ENCODE data around the gene LIMA1.

LIMA1 gene

DNA sequence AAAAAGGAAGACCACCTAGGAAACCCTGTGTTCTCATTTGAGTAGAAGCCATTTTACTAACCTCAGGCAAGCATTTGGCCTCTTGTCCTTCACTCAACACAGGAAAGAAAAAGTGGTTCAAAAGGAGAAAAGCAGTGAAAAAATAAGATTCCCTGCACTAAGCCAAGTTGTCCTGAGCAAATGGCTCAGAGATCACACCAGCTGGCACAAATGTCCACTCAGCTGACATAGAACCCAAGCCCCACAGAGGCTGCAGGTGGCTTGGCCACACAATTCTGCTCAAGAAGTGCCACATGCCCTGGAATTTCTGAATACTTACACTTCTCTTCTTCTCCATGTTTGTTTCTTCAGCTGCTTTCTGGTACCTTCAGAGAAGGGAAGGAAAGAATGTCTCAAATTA lies 52.0 kb downstream of the LIMA1 start:
- no peaks in the 10 kb centered on the region for H3K36me3 ChIP-seq (ENCODE audit: insufficient read depth, low read length)
- DNase-seq (no peak), ATAC-seq (ENCODE audit: insufficient read depth, low read depth) (no peak)

DNA sequence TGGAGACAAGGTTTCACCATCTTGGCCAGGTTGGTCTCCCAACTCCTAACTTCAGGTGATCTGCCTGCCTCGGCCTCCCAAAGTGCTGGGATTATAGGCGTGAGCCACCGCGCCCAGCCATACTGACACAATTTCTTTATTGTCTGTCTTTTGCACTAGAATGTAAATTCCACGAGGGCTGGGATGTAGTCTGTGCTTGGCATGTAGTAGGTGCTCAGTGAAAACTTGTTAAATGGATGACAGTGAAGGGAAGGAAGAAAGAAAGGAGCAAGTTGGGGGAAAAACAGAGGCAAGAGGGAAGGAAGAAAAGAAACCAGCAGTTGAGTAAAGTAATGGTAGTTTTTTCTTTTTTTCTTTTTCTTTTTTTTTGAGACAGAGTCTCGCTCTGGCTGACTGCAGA lies 53.1 kb downstream of the LIMA1 start:
- H3K4me1 ChIP-seq (ENCODE audit: insufficient read depth, low read length): no peaks in the 10 kb centered on the region
- H3K27me3 ChIP-seq (ENCODE audit: insufficient read depth, low read length, poor library complexity): no peaks in the 10 kb centered on the region
- H3K4me2 ChIP-seq (ENCODE audit: insufficient read depth, low read length): no peak overlapping the region
- H3K9ac ChIP-seq (ENCODE audit: low read depth, low read length): no peak overlapping the region
- no peaks in the 10 kb centered on the region for H3K9me3 ChIP-seq (ENCODE audit: insufficient read depth, low read length, severe bottlenecking)
- no peak overlapping the region for H2AFZ ChIP-seq (ENCODE audit: low read depth, low read length)
- no peak overlapping the region for H3K27ac ChIP-seq (ENCODE audit: low read length)
- DNase-seq (no peak), ATAC-seq (ENCODE audit: insufficient read depth, low read depth) (no peak)
- H3K4me3 ChIP-seq (ENCODE audit: low read depth in 1 of 2, low read length in 2 of 2): no peak overlapping the region
- TF ChIP-seq EZH2 (IDR thresholded peaks at IDR 0.05; ENCODE audit: borderline replicate concordance, low read depth, low read length, severe bottlenecking): no peak
- TF ChIP-seq, protein P1, sequence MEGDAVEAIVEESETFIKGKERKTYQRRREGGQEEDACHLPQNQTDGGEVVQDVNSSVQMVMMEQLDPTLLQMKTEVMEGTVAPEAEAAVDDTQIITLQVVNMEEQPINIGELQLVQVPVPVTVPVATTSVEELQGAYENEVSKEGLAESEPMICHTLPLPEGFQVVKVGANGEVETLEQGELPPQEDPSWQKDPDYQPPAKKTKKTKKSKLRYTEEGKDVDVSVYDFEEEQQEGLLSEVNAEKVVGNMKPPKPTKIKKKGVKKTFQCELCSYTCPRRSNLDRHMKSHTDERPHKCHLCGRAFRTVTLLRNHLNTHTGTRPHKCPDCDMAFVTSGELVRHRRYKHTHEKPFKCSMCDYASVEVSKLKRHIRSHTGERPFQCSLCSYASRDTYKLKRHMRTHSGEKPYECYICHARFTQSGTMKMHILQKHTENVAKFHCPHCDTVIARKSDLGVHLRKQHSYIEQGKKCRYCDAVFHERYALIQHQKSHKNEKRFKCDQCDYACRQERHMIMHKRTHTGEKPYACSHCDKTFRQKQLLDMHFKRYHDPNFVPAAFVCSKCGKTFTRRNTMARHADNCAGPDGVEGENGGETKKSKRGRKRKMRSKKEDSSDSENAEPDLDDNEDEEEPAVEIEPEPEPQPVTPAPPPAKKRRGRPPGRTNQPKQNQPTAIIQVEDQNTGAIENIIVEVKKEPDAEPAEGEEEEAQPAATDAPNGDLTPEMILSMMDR (IDR thresholded peaks at IDR 0.05; ENCODE audit: borderline replicate concordance, extremely low read depth, low read length, poor library complexity, severe bottlenecking): no peak
- no peaks in the 10 kb centered on the region for H3K79me2 ChIP-seq (ENCODE audit: insufficient read depth, low read length)
- no peaks in the 10 kb centered on the region for H3K36me3 ChIP-seq (ENCODE audit: insufficient read depth, low read length)
- no peaks in the 10 kb centered on the region for H4K20me1 ChIP-seq (ENCODE audit: insufficient read depth, low read length)

More for the DNA sequence above, 52.0 kb downstream of the LIMA1 start:
- H3K27me3 ChIP-seq (ENCODE audit: insufficient read depth, low read length, poor library complexity): no peaks in the 10 kb centered on the region
- H3K4me2 ChIP-seq (ENCODE audit: insufficient read depth, low read length): no peak overlapping the region
- H3K4me1 ChIP-seq (ENCODE audit: insufficient read depth, low read length): no peaks in the 10 kb centered on the region
- no peak overlapping the region for H3K4me3 ChIP-seq (ENCODE audit: low read depth in 1 of 2, low read length in 2 of 2)
- no peak overlapping the region for H2AFZ ChIP-seq (ENCODE audit: low read depth, low read length)
- H4K20me1 ChIP-seq (ENCODE audit: insufficient read depth, low read length): no peaks in the 10 kb centered on the region
- no peak overlapping the region for H3K9ac ChIP-seq (ENCODE audit: low read depth, low read length)
- no peak for TF ChIP-seq EZH2 (IDR thresholded peaks at IDR 0.05; ENCODE audit: borderline replicate concordance, low read depth, low read length, severe bottlenecking)
- TF ChIP-seq, protein P1 (IDR thresholded peaks at IDR 0.05; ENCODE audit: borderline replicate concordance, extremely low read depth, low read length, poor library complexity, severe bottlenecking): no peak
- no peaks in the 10 kb centered on the region for H3K9me3 ChIP-seq (ENCODE audit: insufficient read depth, low read length, severe bottlenecking)
- no peaks in the 10 kb centered on the region for H3K79me2 ChIP-seq (ENCODE audit: insufficient read depth, low read length)
- no peak overlapping the region for H3K27ac ChIP-seq (ENCODE audit: low read length)

- H3K4me3 ChIP-seq (ENCODE audit: low read depth in 1 of 2, low read length in 2 of 2): no peak overlapping the region
- H2AFZ ChIP-seq (ENCODE audit: low read depth, low read length): no peak overlapping the region
- H3K9ac ChIP-seq (ENCODE audit: low read depth, low read length): no peak overlapping the region
- no peak for ATAC-seq (ENCODE audit: insufficient read depth, low read depth)
- no peaks in the 10 kb centered on the region for H4K20me1 ChIP-seq (ENCODE audit: insufficient read depth, low read length)
- peaks cover 12% of the 10 kb centered on the region for H3K79me2 ChIP-seq (ENCODE audit: insufficient read depth, low read length)
- no peak overlapping the region for H3K4me2 ChIP-seq (ENCODE audit: insufficient read depth, low read length)
- no peaks in the 10 kb centered on the region for H3K36me3 ChIP-seq (ENCODE audit: insufficient read depth, low read length)
- DNase-seq: no peak
- no peaks in the 10 kb centered on the region for H3K27me3 ChIP-seq (ENCODE audit: insufficient read depth, low read length, poor library complexity)
- TF ChIP-seq EZH2 (IDR thresholded peaks at IDR 0.05; ENCODE audit: borderline replicate concordance, low read depth, low read length, severe bottlenecking): no peak
- TF ChIP-seq, protein P1 (IDR thresholded peaks at IDR 0.05; ENCODE audit: borderline replicate concordance, extremely low read depth, low read length, poor library complexity, severe bottlenecking): no peak
- H3K27ac ChIP-seq (ENCODE audit: low read length): no peak overlapping the region
- peaks cover 51% of the 10 kb centered on the region for H3K4me1 ChIP-seq (ENCODE audit: insufficient read depth, low read length)
- no peaks in the 10 kb centered on the region for H3K9me3 ChIP-seq (ENCODE audit: insufficient read depth, low read length, severe bottlenecking)
Observed at GRCh38 chr12:50224026-50224692, 59.2 kb downstream of the LIMA1 start.

Data from DND-41 (cell line).